ENCODE measurements around the gene TGFB2.

The TGFB2 gene

GRCh38 chr1:218353656-218354055 is 8.5 kb downstream of the TGFB2 start:
- no peak for ATAC-seq (replicated peaks; ENCODE audit: extremely low read depth, poor library complexity, severe bottlenecking)
- Mint-ChIP-seq H3K36me3 (ENCODE audit: insufficient read depth) (no peaks in the 10 kb centered on the region), H3K27ac (ENCODE audit: low read depth) (no peak overlapping the region), H3K4me1 (peaks cover 10% of the 10 kb centered on the region), H3K27me3 (no peaks in the 10 kb centered on the region), H3K4me3 (no peak overlapping the region), H3K9me3 (no peaks in the 10 kb centered on the region)
- no peak for DNase-seq (ENCODE audit: low spot score in 2 of 2)

GRCh38 chr1:218355278-218355677 is 10.1 kb downstream of the TGFB2 start:
- DNase-seq (ENCODE audit: low spot score in 2 of 2), result no peak
- Mint-ChIP-seq H3K4me3 (no peak overlapping the region), H3K27ac (ENCODE audit: low read depth) (no peak overlapping the region), H3K36me3 (ENCODE audit: insufficient read depth) (no peaks in the 10 kb centered on the region), H3K27me3 (no peaks in the 10 kb centered on the region), H3K4me1 (peaks cover 10% of the 10 kb centered on the region), H3K9me3 (no peaks in the 10 kb centered on the region)
- ATAC-seq (replicated peaks; ENCODE audit: extremely low read depth, poor library complexity, severe bottlenecking), result no peak

GRCh38 chr1:218357211-218357892 is 12.2 kb downstream of the TGFB2 start:
- ATAC-seq (replicated peaks; ENCODE audit: extremely low read depth, poor library complexity, severe bottlenecking) (no peak), DNase-seq (ENCODE audit: low spot score in 2 of 2) (no peak)
- H3K27ac Mint-ChIP-seq (ENCODE audit: low read depth), result no peak overlapping the region
- no peaks in the 10 kb centered on the region for H3K36me3 Mint-ChIP-seq (ENCODE audit: insufficient read depth)
- no peaks in the 10 kb centered on the region for H3K27me3 Mint-ChIP-seq
- no peaks in the 10 kb centered on the region for H3K9me3 Mint-ChIP-seq
- no peaks in the 10 kb centered on the region for H3K4me1 Mint-ChIP-seq
- H3K4me3 Mint-ChIP-seq, result no peak overlapping the region

- no peak for DNase-seq (ENCODE audit: low spot score in 2 of 2)
- H3K36me3 Mint-ChIP-seq (ENCODE audit: insufficient read depth), result no peaks in the 10 kb centered on the region
- no peak for ATAC-seq (replicated peaks; ENCODE audit: extremely low read depth, poor library complexity, severe bottlenecking)
- no peaks in the 10 kb centered on the region for H3K27me3 Mint-ChIP-seq
- H3K4me3 Mint-ChIP-seq, result no peak overlapping the region
- H3K9me3 Mint-ChIP-seq, result no peaks in the 10 kb centered on the region
- H3K4me1 Mint-ChIP-seq, result no peaks in the 10 kb centered on the region
- no peak overlapping the region for H3K27ac Mint-ChIP-seq (ENCODE audit: low read depth)
Measured at GRCh38 chr1:218357893-218358232, 12.7 kb downstream of the TGFB2 start.

GRCh38 chr1:218361298-218362065 is 16.3 kb downstream of the TGFB2 start:
- no peak for ATAC-seq (replicated peaks; ENCODE audit: extremely low read depth, poor library complexity, severe bottlenecking)
- no peak for DNase-seq (ENCODE audit: low spot score in 2 of 2)
- Mint-ChIP-seq H3K4me3 (no peak overlapping the region), H3K27ac (ENCODE audit: low read depth) (no peak overlapping the region), H3K4me1 (no peaks in the 10 kb centered on the region), H3K36me3 (ENCODE audit: insufficient read depth) (no peaks in the 10 kb centered on the region), H3K27me3 (no peaks in the 10 kb centered on the region), H3K9me3 (no peaks in the 10 kb centered on the region)

- Mint-ChIP-seq H3K4me1 (no peaks in the 10 kb centered on the region), H3K4me3 (no peak overlapping the region), H3K27me3 (no peaks in the 10 kb centered on the region), H3K9me3 (no peaks in the 10 kb centered on the region), H3K27ac (ENCODE audit: low read depth) (no peak overlapping the region), H3K36me3 (ENCODE audit: insufficient read depth) (no peaks in the 10 kb centered on the region)
- DNase-seq (ENCODE audit: low spot score in 2 of 2), result no peak
- ATAC-seq (replicated peaks; ENCODE audit: extremely low read depth, poor library complexity, severe bottlenecking), result no peak
Measured at GRCh38 chr1:218362418-218363076, 17.4 kb downstream of the TGFB2 start.

- DNase-seq (ENCODE audit: low spot score in 2 of 2), result no peak
- ATAC-seq (replicated peaks; ENCODE audit: extremely low read depth, poor library complexity, severe bottlenecking), result no peak
- Mint-ChIP-seq H3K4me3 (no peak overlapping the region), H3K9me3 (no peaks in the 10 kb centered on the region), H3K27me3 (no peaks in the 10 kb centered on the region), H3K36me3 (ENCODE audit: insufficient read depth) (no peaks in the 10 kb centered on the region), H3K27ac (ENCODE audit: low read depth) (no peak overlapping the region), H3K4me1 (no peaks in the 10 kb centered on the region)
Measured at GRCh38 chr1:218363141-218363540, 18.0 kb downstream of the TGFB2 start.

GRCh38 chr1:218364028-218364710 is 19.0 kb downstream of the TGFB2 start:
- H3K27ac Mint-ChIP-seq (ENCODE audit: low read depth), result no peak overlapping the region
- ATAC-seq (replicated peaks; ENCODE audit: extremely low read depth, poor library complexity, severe bottlenecking) (no peak), DNase-seq (ENCODE audit: low spot score in 2 of 2) (no peak)
- H3K4me1 Mint-ChIP-seq, result no peaks in the 10 kb centered on the region
- H3K36me3 Mint-ChIP-seq (ENCODE audit: insufficient read depth), result no peaks in the 10 kb centered on the region
- no peaks in the 10 kb centered on the region for H3K9me3 Mint-ChIP-seq
- no peaks in the 10 kb centered on the region for H3K27me3 Mint-ChIP-seq
- H3K4me3 Mint-ChIP-seq, result no peak overlapping the region

GRCh38 chr1:218365226-218365999 is 20.3 kb downstream of the TGFB2 start:
- no peaks in the 10 kb centered on the region for H3K9me3 Mint-ChIP-seq
- H3K4me1 Mint-ChIP-seq, result no peaks in the 10 kb centered on the region
- H3K27ac Mint-ChIP-seq (ENCODE audit: low read depth), result no peak overlapping the region
- no peak for DNase-seq (ENCODE audit: low spot score in 2 of 2)
- H3K27me3 Mint-ChIP-seq, result no peaks in the 10 kb centered on the region
- H3K36me3 Mint-ChIP-seq (ENCODE audit: insufficient read depth), result no peaks in the 10 kb centered on the region
- H3K4me3 Mint-ChIP-seq, result no peak overlapping the region
- ATAC-seq (replicated peaks; ENCODE audit: extremely low read depth, poor library complexity, severe bottlenecking), result no peak

GRCh38 chr1:218366322-218367052 is 21.4 kb downstream of the TGFB2 start:
- Mint-ChIP-seq H3K4me3 (no peak overlapping the region), H3K4me1 (no peaks in the 10 kb centered on the region), H3K27ac (ENCODE audit: low read depth) (no peak overlapping the region), H3K36me3 (ENCODE audit: insufficient read depth) (no peaks in the 10 kb centered on the region), H3K27me3 (no peaks in the 10 kb centered on the region), H3K9me3 (no peaks in the 10 kb centered on the region)
- no peak for DNase-seq (ENCODE audit: low spot score in 2 of 2)
- ATAC-seq (replicated peaks; ENCODE audit: extremely low read depth, poor library complexity, severe bottlenecking), result no peak

GRCh38 chr1:218367118-218367517 is 22.0 kb downstream of the TGFB2 start:
- Mint-ChIP-seq H3K4me3 (no peak overlapping the region), H3K36me3 (ENCODE audit: insufficient read depth) (no peaks in the 10 kb centered on the region), H3K27me3 (no peaks in the 10 kb centered on the region), H3K27ac (ENCODE audit: low read depth) (no peak overlapping the region), H3K4me1 (no peaks in the 10 kb centered on the region), H3K9me3 (no peaks in the 10 kb centered on the region)
- ATAC-seq (replicated peaks; ENCODE audit: extremely low read depth, poor library complexity, severe bottlenecking) (no peak), DNase-seq (ENCODE audit: low spot score in 2 of 2) (no peak)

GRCh38 chr1:218368686-218369085 is 23.6 kb downstream of the TGFB2 start:
- ATAC-seq (replicated peaks; ENCODE audit: extremely low read depth, poor library complexity, severe bottlenecking), result no peak
- peaks cover under 1% of the 10 kb centered on the region for H3K27me3 Mint-ChIP-seq
- H3K27ac Mint-ChIP-seq (ENCODE audit: low read depth), result no peak overlapping the region
- H3K9me3 Mint-ChIP-seq, result no peaks in the 10 kb centered on the region
- H3K4me3 Mint-ChIP-seq, result no peak overlapping the region
- no peaks in the 10 kb centered on the region for H3K36me3 Mint-ChIP-seq (ENCODE audit: insufficient read depth)
- H3K4me1 Mint-ChIP-seq, result no peaks in the 10 kb centered on the region
- DNase-seq (ENCODE audit: low spot score in 2 of 2), result no peak

Data from central memory CD8-positive, alpha-beta T cell (primary cell).